Panc1 (cell line): ENCODE data around the gene PPP1R3F.

Experiments
- POLR2AphosphoS5 ChIP-seq: IDR thresholded peaks from 2 replicates; pipeline ENCODE4 v1.6.1; 2012; ENCODE audit warnings: mild to moderate bottlenecking, low read depth, low read length, moderate library complexity
- REST ChIP-seq, 2 experiments: IDR thresholded peaks; 2 replicates each; pipeline ENCODE4 v1.6.1; 2011 to 2012; ENCODE audit warnings: low read depth in 2 of 2, control low read depth in 1 of 2, low read length in 1 of 2, mild to moderate bottlenecking in 1 of 2, moderate library complexity in 1 of 2; ENCODE audit not compliant: insufficient read depth in 1 of 2
- SIN3A ChIP-seq: IDR thresholded peaks from 2 replicates; pipeline ENCODE4 v1.6.1; 2012; ENCODE audit warnings: low read depth, mild to moderate bottlenecking, low read length, moderate library complexity, borderline replicate concordance; ENCODE audit not compliant: insufficient read depth
- TF ChIP-seq, protein P1 (sequence below): fragments of 450-650 bp; IDR thresholded peaks from 2 replicates; pipeline ENCODE4 v1.5.1; 2017; ENCODE audit warnings: mild to moderate bottlenecking

- TF ChIP-seq, protein P1, sequence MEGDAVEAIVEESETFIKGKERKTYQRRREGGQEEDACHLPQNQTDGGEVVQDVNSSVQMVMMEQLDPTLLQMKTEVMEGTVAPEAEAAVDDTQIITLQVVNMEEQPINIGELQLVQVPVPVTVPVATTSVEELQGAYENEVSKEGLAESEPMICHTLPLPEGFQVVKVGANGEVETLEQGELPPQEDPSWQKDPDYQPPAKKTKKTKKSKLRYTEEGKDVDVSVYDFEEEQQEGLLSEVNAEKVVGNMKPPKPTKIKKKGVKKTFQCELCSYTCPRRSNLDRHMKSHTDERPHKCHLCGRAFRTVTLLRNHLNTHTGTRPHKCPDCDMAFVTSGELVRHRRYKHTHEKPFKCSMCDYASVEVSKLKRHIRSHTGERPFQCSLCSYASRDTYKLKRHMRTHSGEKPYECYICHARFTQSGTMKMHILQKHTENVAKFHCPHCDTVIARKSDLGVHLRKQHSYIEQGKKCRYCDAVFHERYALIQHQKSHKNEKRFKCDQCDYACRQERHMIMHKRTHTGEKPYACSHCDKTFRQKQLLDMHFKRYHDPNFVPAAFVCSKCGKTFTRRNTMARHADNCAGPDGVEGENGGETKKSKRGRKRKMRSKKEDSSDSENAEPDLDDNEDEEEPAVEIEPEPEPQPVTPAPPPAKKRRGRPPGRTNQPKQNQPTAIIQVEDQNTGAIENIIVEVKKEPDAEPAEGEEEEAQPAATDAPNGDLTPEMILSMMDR: no peak
- TF ChIP-seq POLR2AphosphoS5: no peak
- no peak for TF ChIP-seq REST (IDR thresholded peaks at IDR 0.05; ENCODE audit: insufficient read depth in 1 of 2, low read depth in 2 of 2, low read length in 1 of 2)
- TF ChIP-seq SIN3A: no peak
These were observed 20.6 kb downstream of the PPP1R3F start for GRCh38 chrX:49290215-49290614.
